ENCODE results near the gene KRTAP9-3. TPM values are rescaled to one million over a fixed set of nuclear protein-coding genes. Genes with fewer than 3 reads are reported as not detected.
"Not testable (repeated sequence)": the region's sequence is repeated elsewhere in the genome, so short reads cannot be mapped to it uniquely, and the experiment has no call there.

KRTAP9-3 gene
- total RNA-seq, 1 experiment from 2014 or later: not detected

GRCh38 chr17:41254861-41255260, 22.6 kb downstream of the KRTAP9-3 start (continued):
- TF ChIP-seq FOSL1 (IDR thresholded peaks at IDR 0.05; ENCODE audit: low read depth) (no peak), ATF3 (IDR thresholded peaks at IDR 0.05) (no peak)

- ATAC-seq, POLR2A ChIA-PET: not testable (repeated sequence)
These were observed 23.4 kb downstream of the KRTAP9-3 start, which contains the start of gene KRTAP9-9 for GRCh38 chr17:41255381-41256290. TSS of gene KRTAP9-9 (plus strand) at chr17:41255384.

DNA sequence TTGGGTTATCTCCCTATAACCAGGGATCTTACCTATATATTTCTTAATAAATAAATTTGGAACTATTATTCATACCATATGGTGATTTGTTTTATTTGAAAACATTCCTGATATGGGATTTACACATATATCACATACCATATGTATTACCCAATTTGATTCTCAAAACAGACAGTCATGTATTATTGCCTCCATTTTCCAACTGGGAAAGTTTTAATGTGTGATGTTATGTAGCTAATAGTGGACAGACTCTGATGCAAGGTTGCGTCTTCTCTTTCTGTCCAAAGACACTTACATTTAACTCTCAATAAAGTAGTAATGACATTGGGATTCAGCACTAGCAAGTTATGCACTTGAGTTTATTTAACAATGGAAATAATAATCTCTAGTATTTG, 24.0 kb downstream of the KRTAP9-3 start:
- Histone ChIP-seq H3K4me1 (ENCODE audit: control insufficient read depth in 1 of 2, insufficient read depth in 2 of 2, low read length in 2 of 2) (no peaks in the 10 kb centered on the region), H2AFZ (ENCODE audit: low read depth, low read length, poor library complexity, severe bottlenecking) (no peak overlapping the region), H3K27me3 (ENCODE audit: insufficient read depth, low read length) (no peaks in the 10 kb centered on the region), H3K36me3 (ENCODE audit: control insufficient read depth in 1 of 2, insufficient read depth in 2 of 2, low read length in 2 of 2) (no peaks in the 10 kb centered on the region), H3K4me3 (replicated peaks in 1 of 2; ENCODE audit: low read depth in 1 of 2, low read length in 2 of 2) (no peak overlapping the region), H3K4me2 (ENCODE audit: low read length) (no peak overlapping the region), H3K9me2 (ENCODE audit: insufficient read depth) (no peaks in the 10 kb centered on the region), H3K27ac (ENCODE audit: low read depth, low read length) (no peak overlapping the region), H3K79me2 (ENCODE audit: insufficient read depth, low read length) (no peaks in the 10 kb centered on the region), H4K20me1 (ENCODE audit: insufficient read depth) (no peaks in the 10 kb centered on the region), H3K9ac (ENCODE audit: low read length) (no peak overlapping the region), H3K9me3 (ENCODE audit: control insufficient read depth in 1 of 2, insufficient read depth in 1 of 2, low read depth in 1 of 2, low read length in 2 of 2) (no peaks in the 10 kb centered on the region)
- ATAC-seq: no peak
- TF ChIP-seq EGR1 (IDR thresholded peaks at IDR 0.05; ENCODE audit: low read depth) (no peak), SRF (IDR thresholded peaks at IDR 0.05; ENCODE audit: low read depth) (no peak), JUND (IDR thresholded peaks at IDR 0.05) (no peak), REST (IDR thresholded peaks at IDR 0.05; ENCODE audit: low read depth) (no peak), TCF7L2 (IDR thresholded peaks at IDR 0.05; ENCODE audit: borderline replicate concordance, extremely low read depth, insufficient read depth, insufficient read length) (no peak)
- TF ChIP-seq, protein P1, sequence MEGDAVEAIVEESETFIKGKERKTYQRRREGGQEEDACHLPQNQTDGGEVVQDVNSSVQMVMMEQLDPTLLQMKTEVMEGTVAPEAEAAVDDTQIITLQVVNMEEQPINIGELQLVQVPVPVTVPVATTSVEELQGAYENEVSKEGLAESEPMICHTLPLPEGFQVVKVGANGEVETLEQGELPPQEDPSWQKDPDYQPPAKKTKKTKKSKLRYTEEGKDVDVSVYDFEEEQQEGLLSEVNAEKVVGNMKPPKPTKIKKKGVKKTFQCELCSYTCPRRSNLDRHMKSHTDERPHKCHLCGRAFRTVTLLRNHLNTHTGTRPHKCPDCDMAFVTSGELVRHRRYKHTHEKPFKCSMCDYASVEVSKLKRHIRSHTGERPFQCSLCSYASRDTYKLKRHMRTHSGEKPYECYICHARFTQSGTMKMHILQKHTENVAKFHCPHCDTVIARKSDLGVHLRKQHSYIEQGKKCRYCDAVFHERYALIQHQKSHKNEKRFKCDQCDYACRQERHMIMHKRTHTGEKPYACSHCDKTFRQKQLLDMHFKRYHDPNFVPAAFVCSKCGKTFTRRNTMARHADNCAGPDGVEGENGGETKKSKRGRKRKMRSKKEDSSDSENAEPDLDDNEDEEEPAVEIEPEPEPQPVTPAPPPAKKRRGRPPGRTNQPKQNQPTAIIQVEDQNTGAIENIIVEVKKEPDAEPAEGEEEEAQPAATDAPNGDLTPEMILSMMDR (IDR thresholded peaks at IDR 0.05 in 2 of 3, conservative IDR thresholded peaks at IDR 0.05 in 1 of 3; ENCODE audit: borderline replicate concordance in 1 of 3, insufficient read depth in 1 of 3, low read depth in 2 of 3, low read length in 2 of 3): no peak
- ChIA-PET RAD21 (ENCODE audit: low non-redundant PET in 1 of 2, low total read pairs in 2 of 2, uncharacterized antibody in 2 of 2, unreplicated experiment in 2 of 2) (no interaction called here), POLR2A (no interaction called here), CTCF (no interaction called here)
- no TSS peak for BruUV-seq (replicated peaks)
- DNase-seq (ENCODE audit: low read depth, low spot score): no peak
- intact Hi-C loops (cut with micrococcal nuclease): no loop called here

More at GRCh38 chr17:41255381-41256290, 23.4 kb downstream of the KRTAP9-3 start, which contains the start of gene KRTAP9-9:
- H3K4me1 ChIP-seq (ENCODE audit: control insufficient read depth in 1 of 2, insufficient read depth in 2 of 2, low read length in 2 of 2); CTCF ChIA-PET; H3K4me3 ChIP-seq (replicated peaks in 1 of 2; ENCODE audit: low read depth in 1 of 2, low read length in 2 of 2); H3K27me3 ChIP-seq (ENCODE audit: insufficient read depth, low read length); RAD21 ChIA-PET (ENCODE audit: low non-redundant PET in 1 of 2, low total read pairs in 2 of 2, uncharacterized antibody in 2 of 2, unreplicated experiment in 2 of 2); BruUV-seq (replicated peaks); H3K36me3 ChIP-seq (ENCODE audit: control insufficient read depth in 1 of 2, insufficient read depth in 2 of 2, low read length in 2 of 2); DNase-seq (ENCODE audit: low read depth, low spot score); H3K79me2 ChIP-seq (ENCODE audit: insufficient read depth, low read length); H3K4me2 ChIP-seq (ENCODE audit: low read length); H3K27ac ChIP-seq (ENCODE audit: low read depth, low read length); H3K9me2 ChIP-seq (ENCODE audit: insufficient read depth); H4K20me1 ChIP-seq (ENCODE audit: insufficient read depth); H3K9me3 ChIP-seq (ENCODE audit: control insufficient read depth in 1 of 2, insufficient read depth in 1 of 2, low read depth in 1 of 2, low read length in 2 of 2); H3K9ac ChIP-seq (ENCODE audit: low read length); intact Hi-C loops (cut with micrococcal nuclease); H2AFZ ChIP-seq (ENCODE audit: low read depth, low read length, poor library complexity, severe bottlenecking): not testable (repeated sequence)
